ENCODE measurements around the gene F12. TPM values are rescaled to one million over a fixed set of nuclear protein-coding genes. Genes with fewer than 3 reads are reported as not detected.

F12 gene
- total RNA-seq, 1 donor from 2014 or later = not detected

DNA sequence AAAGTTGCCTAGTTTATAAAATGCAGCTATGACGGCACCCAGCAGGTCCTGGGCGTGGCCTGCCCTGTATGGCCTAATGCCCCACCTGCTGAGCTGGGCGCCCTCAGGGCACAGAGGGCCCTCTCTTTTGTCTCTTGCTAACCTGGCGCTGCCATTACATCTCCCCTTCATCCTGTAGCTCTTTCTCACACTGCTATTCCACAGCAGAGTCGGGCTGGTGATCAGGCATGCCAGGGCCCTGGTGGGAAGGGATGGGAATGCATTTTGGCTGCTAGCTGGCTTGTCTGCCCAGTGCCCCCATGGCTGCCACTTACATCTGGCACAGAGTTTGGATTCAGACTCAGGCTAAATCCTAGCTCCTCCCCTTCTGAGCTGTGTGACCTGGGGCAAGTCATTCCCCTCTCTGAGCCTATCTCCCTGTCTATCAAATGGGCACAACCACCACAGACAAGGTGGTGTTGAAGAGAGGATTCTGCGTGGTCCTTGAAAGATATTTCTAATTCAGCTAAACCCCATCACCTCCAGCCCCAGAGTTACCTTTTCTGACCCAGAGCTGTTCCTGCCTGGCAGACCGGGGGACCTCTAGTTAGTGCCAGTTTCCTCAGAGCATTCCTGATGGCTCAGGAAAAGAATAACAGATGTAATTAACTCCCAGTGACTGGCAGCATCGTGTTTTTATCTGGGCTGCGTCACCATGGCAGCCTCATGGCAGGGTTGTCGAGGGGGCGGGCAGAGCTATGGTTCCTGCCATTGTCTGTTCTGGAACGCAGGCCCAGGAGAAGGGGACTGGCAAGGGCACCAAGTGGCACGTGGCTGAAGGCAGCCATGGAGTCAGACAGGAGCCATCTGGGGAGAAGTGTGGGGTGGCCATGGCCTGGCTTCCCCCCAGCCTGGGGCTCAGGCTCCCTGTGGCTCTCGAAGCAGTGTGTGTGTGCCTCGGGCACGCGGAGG, 43.6 kb upstream of the F12 start:
- H3K4me3 ChIP-seq = no peak overlapping the region
- peaks cover 6% of the 10 kb centered on the region for H3K36me3 ChIP-seq
- DNase-seq = no peak
- peaks cover 51% of the 10 kb centered on the region for H3K27me3 ChIP-seq (ENCODE audit: low read depth)
- TF ChIP-seq, protein P1, sequence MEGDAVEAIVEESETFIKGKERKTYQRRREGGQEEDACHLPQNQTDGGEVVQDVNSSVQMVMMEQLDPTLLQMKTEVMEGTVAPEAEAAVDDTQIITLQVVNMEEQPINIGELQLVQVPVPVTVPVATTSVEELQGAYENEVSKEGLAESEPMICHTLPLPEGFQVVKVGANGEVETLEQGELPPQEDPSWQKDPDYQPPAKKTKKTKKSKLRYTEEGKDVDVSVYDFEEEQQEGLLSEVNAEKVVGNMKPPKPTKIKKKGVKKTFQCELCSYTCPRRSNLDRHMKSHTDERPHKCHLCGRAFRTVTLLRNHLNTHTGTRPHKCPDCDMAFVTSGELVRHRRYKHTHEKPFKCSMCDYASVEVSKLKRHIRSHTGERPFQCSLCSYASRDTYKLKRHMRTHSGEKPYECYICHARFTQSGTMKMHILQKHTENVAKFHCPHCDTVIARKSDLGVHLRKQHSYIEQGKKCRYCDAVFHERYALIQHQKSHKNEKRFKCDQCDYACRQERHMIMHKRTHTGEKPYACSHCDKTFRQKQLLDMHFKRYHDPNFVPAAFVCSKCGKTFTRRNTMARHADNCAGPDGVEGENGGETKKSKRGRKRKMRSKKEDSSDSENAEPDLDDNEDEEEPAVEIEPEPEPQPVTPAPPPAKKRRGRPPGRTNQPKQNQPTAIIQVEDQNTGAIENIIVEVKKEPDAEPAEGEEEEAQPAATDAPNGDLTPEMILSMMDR (IDR thresholded peaks at IDR 0.05; ENCODE audit: borderline replicate concordance) = no peak
- no peaks in the 10 kb centered on the region for H3K9me3 ChIP-seq (replicated peaks)
- H3K4me1 ChIP-seq = peaks cover 49% of the 10 kb centered on the region
- intact Hi-C loops (cut with micrococcal nuclease) = loop anchor here (5.0 to 10.0 kb wide), 2 partner anchors 51 to 138 kb away; partner anchors contain the start of genes MXD3 and PFN3
- H3K27ac ChIP-seq (replicated peaks) = no peak overlapping the region

DNA sequence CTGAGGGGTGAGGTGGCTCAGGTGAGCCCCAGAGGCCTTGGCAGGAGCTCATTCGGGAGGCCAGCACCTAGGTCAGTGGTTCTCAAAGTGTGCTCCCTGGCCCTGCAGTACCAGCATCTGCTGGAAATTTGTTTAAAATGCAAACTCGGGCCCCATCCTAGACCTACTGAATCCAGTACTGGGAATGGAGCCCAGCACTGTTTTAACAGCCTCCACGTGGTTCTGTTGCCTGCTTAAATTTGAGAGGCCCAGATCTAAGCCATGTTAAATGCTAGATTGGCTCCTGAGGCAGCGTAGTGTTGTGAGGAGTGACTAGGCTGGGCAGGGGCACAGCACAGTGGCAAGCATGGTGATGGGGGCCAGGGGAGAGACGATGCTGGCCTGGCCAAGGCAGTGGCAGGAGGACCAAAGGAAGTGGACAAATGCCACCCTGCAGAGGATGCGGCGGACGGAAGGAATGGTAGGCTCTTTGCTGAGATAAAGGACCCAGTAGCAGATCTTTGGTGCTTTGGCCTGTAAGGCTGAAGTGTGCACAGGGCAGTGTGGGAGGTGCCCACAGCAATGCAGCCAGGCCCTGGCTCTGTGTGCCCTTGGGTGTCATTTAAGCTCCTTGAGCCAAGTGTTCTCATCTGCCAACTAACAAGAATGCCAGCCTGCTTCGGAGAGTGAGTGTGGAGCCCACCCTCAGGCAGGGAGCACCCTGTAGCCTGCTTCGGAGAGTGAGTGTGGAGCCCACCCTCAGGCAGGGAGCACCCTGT, 41.5 kb upstream of the F12 start:
- no peaks in the 10 kb centered on the region for H3K9me3 ChIP-seq (replicated peaks)
- H3K27ac ChIP-seq (replicated peaks) = no peak overlapping the region
- no peak for DNase-seq
- TF ChIP-seq, protein P1 (IDR thresholded peaks at IDR 0.05; ENCODE audit: borderline replicate concordance) = no peak
- H3K36me3 ChIP-seq = no peaks in the 10 kb centered on the region
- no peak overlapping the region for H3K4me3 ChIP-seq
- H3K4me1 ChIP-seq = peaks cover 49% of the 10 kb centered on the region
- H3K27me3 ChIP-seq (ENCODE audit: low read depth) = peaks cover 69% of the 10 kb centered on the region
- intact Hi-C loops (cut with micrococcal nuclease) = loop anchor here (5.0 to 10.0 kb wide), 2 partner anchors 49 to 136 kb away; partner anchors contain the start of genes MXD3 and PFN3

DNA sequence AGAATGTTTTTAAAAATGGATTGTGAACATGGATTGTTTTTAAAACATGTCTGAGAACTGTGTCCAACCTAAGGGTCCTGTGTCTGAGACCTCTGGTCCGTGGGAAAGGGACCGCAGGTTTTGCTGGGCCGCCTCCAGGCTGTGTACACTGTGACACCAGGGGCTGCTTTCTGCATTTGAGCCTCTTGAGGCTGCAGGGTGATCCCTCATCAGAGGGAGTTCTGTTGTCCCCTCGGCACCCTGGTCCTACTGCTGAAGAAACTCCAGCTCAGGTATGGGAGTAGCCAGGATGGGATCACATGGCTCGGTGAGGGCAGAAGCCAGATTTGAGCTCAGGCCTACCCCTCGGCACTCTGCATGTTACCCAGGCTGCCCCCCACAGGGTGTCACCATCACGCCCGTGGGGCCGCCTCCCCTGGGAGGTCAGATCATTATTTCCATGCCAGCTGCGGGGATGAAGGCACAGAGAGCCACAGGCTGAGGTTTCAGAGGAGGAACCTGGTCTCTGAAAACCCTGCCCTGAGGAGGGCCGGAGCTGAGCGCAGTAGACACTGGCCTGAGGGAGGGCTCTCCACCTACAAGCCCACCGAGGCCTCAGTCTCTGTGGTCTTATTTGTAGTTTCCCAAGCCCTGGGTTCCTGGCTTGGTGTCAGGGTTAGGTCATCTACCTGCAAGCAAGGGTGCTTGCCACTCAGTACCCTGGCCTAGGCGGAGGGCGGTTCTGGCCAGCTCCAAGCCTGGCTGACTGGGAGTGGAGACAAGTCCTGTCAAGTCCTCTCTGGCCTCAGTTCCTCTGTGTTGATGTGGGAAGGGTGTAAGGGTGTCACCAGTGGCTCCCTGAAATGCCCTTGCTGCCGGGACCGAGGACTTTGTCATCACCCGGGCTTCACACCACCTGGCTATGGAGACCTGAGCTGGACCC, 40.0 kb upstream of the F12 start:
- peaks cover 69% of the 10 kb centered on the region for H3K27me3 ChIP-seq (ENCODE audit: low read depth)
- intact Hi-C loops (cut with micrococcal nuclease) = loop anchor here (5.0 to 10.0 kb wide), 2 partner anchors 47 to 135 kb away; partner anchors contain the start of genes MXD3 and PFN3
- no peak for DNase-seq
- no peaks in the 10 kb centered on the region for H3K36me3 ChIP-seq
- no peaks in the 10 kb centered on the region for H3K9me3 ChIP-seq (replicated peaks)
- H3K4me3 ChIP-seq = no peak overlapping the region
- TF ChIP-seq, protein P1 (IDR thresholded peaks at IDR 0.05; ENCODE audit: borderline replicate concordance) = no peak
- H3K4me1 ChIP-seq = peaks cover 39% of the 10 kb centered on the region
- no peak overlapping the region for H3K27ac ChIP-seq (replicated peaks)

DNA sequence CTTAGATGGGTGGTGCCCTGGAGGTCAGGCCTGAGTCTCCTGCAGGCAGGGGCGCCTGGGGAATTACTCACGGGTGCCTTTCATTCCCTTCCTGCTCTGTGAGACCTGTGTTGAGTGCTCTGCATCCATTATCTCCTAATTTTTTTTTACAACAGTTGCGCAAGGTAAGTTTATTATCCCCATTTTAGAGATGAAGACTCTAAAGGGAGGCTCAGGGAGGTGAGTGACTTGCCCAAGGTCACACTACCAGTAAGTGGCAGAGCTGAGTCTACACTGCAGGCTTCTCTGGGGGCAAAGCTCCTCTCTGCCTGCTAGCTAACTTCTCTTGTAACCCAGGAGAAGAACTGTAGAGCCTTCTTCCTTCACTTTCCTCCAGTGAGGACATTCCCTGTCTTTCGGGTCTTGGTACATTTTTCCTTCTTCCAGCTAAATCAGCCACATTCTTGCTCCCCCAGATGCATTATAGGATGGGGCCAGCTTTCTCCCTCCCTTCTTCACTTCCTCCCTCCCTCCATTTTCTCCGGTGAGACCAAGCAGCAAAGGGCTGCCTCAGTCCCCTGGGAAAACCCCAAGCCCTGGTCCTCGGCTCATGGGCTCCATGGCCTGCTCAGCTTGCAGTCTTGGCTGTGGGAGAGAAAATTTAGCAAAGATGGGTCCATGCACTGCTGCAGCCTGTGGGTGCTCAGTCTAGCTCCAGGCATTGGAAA, 39.0 kb upstream of the F12 start:
- TF ChIP-seq, protein P1 (IDR thresholded peaks at IDR 0.05; ENCODE audit: borderline replicate concordance) = no peak
- intact Hi-C loops (cut with micrococcal nuclease) = no loop called here

More for the DNA sequence above, 39.0 kb upstream of the F12 start:
- Histone ChIP-seq H3K27ac (replicated peaks) (no peak overlapping the region), H3K36me3 (no peaks in the 10 kb centered on the region), H3K27me3 (ENCODE audit: low read depth) (peaks cover 67% of the 10 kb centered on the region), H3K4me1 (peaks cover 31% of the 10 kb centered on the region), H3K4me3 (no peak overlapping the region), H3K9me3 (replicated peaks) (no peaks in the 10 kb centered on the region)
- DNase-seq = no peak

Data from left ventricle myocardium inferior (tissue), 1 donor.